DMS79 treated with DMSO at 0.1 percent for 48 hours (cell line): ENCODE measurements around the gene EGLN1.

Experiments
- DNase-seq: peaks from one replicate; lab custom pipeline; 2025; lab: John Stamatoyannopoulos, UW

Gene EGLN1

GRCh38 chr1:231397886-231398671 lies 24.0 kb downstream of the EGLN1 start:
- no peak for DNase-seq

GRCh38 chr1:231396643-231397042 lies 25.4 kb downstream of the EGLN1 start:
- DNase-seq: no peak

GRCh38 chr1:231395998-231396390 lies 26.1 kb downstream of the EGLN1 start:
- no peak for DNase-seq

GRCh38 chr1:231395076-231395997 lies 26.8 kb downstream of the EGLN1 start:
- DNase-seq: no peak

- DNase-seq: no peak
These were observed 28.4 kb downstream of the EGLN1 start for GRCh38 chr1:231393668-231394067.

- DNase-seq: no peak
These were observed 29.5 kb downstream of the EGLN1 start for GRCh38 chr1:231392389-231393131.

GRCh38 chr1:231390071-231390470 lies 32.0 kb downstream of the EGLN1 start:
- DNase-seq: no peak

GRCh38 chr1:231387770-231388669 lies 34.1 kb downstream of the EGLN1 start:
- DNase-seq: no peak

GRCh38 chr1:231386466-231386865 lies 35.6 kb downstream of the EGLN1 start:
- DNase-seq: no peak

GRCh38 chr1:231385416-231385748 lies 36.7 kb downstream of the EGLN1 start:
- DNase-seq: no peak

GRCh38 chr1:231384696-231385415 lies 37.2 kb downstream of the EGLN1 start:
- DNase-seq: no peak

- DNase-seq: no peak
These were observed 38.8 kb downstream of the EGLN1 start for GRCh38 chr1:231383159-231383860.

- no peak for DNase-seq
These were observed 39.7 kb downstream of the EGLN1 start for GRCh38 chr1:231382426-231382825.

- no peak for DNase-seq
These were observed 40.4 kb downstream of the EGLN1 start for GRCh38 chr1:231381729-231382128.

- no peak for DNase-seq
These were observed 45.1 kb downstream of the EGLN1 start for GRCh38 chr1:231376875-231377549.

GRCh38 chr1:231376101-231376500 lies 46.0 kb downstream of the EGLN1 start:
- DNase-seq: no peak

GRCh38 chr1:231374394-231374793 lies 47.7 kb downstream of the EGLN1 start:
- no peak for DNase-seq

GRCh38 chr1:231372501-231372900 lies 49.6 kb downstream of the EGLN1 start:
- no peak for DNase-seq

- no peak for DNase-seq
These were observed 52.8 kb downstream of the EGLN1 start for GRCh38 chr1:231369282-231369681.

- no peak for DNase-seq
These were observed 57.9 kb downstream of the EGLN1 start for GRCh38 chr1:231364192-231364591.
